Measurements from ENCODE around the gene PTPRN2.

Gene PTPRN2

GRCh38 chr7:157613575-157614322, 973.9 kb downstream of the PTPRN2 start:
- no peak for DNase-seq

- peak; percentile 48 for DNase-seq
Measured at GRCh38 chr7:157612664-157613561, 974.7 kb downstream of the PTPRN2 start.

- DNase-seq = no peak
Measured at GRCh38 chr7:157612009-157612663, 975.5 kb downstream of the PTPRN2 start.

GRCh38 chr7:157611341-157611740, 976.3 kb downstream of the PTPRN2 start:
- DNase-seq = no peak

- DNase-seq = no peak
Measured at GRCh38 chr7:157610671-157611295, 976.8 kb downstream of the PTPRN2 start.

GRCh38 chr7:157609932-157610640, 977.5 kb downstream of the PTPRN2 start:
- no peak for DNase-seq

- DNase-seq = no peak
Measured at GRCh38 chr7:157609516-157609915, 978.1 kb downstream of the PTPRN2 start.

- DNase-seq = no peak
Measured at GRCh38 chr7:157607218-157607617, 980.4 kb downstream of the PTPRN2 start.

- no peak for DNase-seq
Measured at GRCh38 chr7:157606140-157606539, 981.5 kb downstream of the PTPRN2 start.

- no peak for DNase-seq
Measured at GRCh38 chr7:157605638-157606037, 982.0 kb downstream of the PTPRN2 start.

GRCh38 chr7:157604661-157605381, 982.8 kb downstream of the PTPRN2 start:
- no peak for DNase-seq

GRCh38 chr7:157603716-157604115, 983.9 kb downstream of the PTPRN2 start:
- no peak for DNase-seq

- DNase-seq = no peak
Measured at GRCh38 chr7:157603005-157603404, 984.6 kb downstream of the PTPRN2 start.

- no peak for DNase-seq
Measured at GRCh38 chr7:157602581-157602980, 985.0 kb downstream of the PTPRN2 start.

- DNase-seq = no peak
Measured at GRCh38 chr7:157602156-157602555, 985.5 kb downstream of the PTPRN2 start.

- no peak for DNase-seq
Measured at GRCh38 chr7:157601530-157601929, 986.1 kb downstream of the PTPRN2 start.

- no peak for DNase-seq
Measured at GRCh38 chr7:157599491-157599890, 988.1 kb downstream of the PTPRN2 start.

GRCh38 chr7:157597562-157597961, 990.1 kb downstream of the PTPRN2 start:
- no peak for DNase-seq

- DNase-seq = no peak
Measured at GRCh38 chr7:157596881-157597280, 990.7 kb downstream of the PTPRN2 start.

- no peak for DNase-seq
Measured at GRCh38 chr7:157596471-157596870, 991.2 kb downstream of the PTPRN2 start.

- no peak for DNase-seq
Measured at GRCh38 chr7:157596026-157596425, 991.6 kb downstream of the PTPRN2 start.
